Erythroblast (primary cell): ENCODE data around the gene CASP9.

Experiments
- GATA1 ChIP-seq: IDR thresholded peaks from 2 replicates; pipeline ENCODE4 v1.6.1; 2011; ENCODE audit warnings: low read depth, mild to moderate bottlenecking, control low read depth, low read length, moderate library complexity
- POLR2A ChIP-seq: IDR thresholded peaks from 2 replicates; pipeline ENCODE4 v1.6.1; 2011; ENCODE audit warnings: mild to moderate bottlenecking, low read length

GRCh38 chr1:15541231-15541792 is 17.3 kb upstream of the CASP9 start:
- TF ChIP-seq POLR2A, result no peak
- no peak for TF ChIP-seq GATA1
